ENCODE results near the gene FAM114A1.

DNA sequence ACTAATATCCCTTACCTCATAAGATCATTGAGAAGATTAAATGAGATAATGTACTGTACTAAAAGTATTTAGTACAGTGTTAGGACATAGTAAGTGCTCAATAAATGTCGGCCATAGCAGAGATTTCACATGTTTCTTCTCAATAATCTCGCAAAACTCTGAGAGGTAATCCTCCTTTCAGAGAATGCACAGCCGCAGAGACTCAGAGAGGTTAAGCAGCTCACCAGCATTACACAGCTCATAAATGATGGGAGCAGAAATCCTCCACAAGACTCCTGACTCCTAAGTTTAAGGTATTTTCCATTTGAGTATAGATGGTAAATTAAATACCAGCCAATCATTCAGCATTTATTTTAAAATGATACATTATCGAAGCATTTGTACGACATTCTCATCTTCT lies 34.6 kb downstream of the FAM114A1 start:
- TF ChIP-seq, protein P1, sequence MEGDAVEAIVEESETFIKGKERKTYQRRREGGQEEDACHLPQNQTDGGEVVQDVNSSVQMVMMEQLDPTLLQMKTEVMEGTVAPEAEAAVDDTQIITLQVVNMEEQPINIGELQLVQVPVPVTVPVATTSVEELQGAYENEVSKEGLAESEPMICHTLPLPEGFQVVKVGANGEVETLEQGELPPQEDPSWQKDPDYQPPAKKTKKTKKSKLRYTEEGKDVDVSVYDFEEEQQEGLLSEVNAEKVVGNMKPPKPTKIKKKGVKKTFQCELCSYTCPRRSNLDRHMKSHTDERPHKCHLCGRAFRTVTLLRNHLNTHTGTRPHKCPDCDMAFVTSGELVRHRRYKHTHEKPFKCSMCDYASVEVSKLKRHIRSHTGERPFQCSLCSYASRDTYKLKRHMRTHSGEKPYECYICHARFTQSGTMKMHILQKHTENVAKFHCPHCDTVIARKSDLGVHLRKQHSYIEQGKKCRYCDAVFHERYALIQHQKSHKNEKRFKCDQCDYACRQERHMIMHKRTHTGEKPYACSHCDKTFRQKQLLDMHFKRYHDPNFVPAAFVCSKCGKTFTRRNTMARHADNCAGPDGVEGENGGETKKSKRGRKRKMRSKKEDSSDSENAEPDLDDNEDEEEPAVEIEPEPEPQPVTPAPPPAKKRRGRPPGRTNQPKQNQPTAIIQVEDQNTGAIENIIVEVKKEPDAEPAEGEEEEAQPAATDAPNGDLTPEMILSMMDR (IDR thresholded peaks at IDR 0.05), result no peak
- TF ChIP-seq EP300 (IDR thresholded peaks at IDR 0.05) (no peak), POLR2A (IDR thresholded peaks at IDR 0.05) (no peak)

Measured in ovary (tissue), 3 donors.